ENCODE results near the gene PEX11B.

GRCh38 chr1:145926686-145927062 is 8.2 kb upstream of the PEX11B start:
- TF ChIP-seq TEAD4 (IDR thresholded peaks at IDR 0.05; ENCODE audit: borderline replicate concordance, insufficient read depth) (no peak), EZH2phosphoT487 (IDR thresholded peaks at IDR 0.05; ENCODE audit: borderline replicate concordance, low read depth) (no peak), POLR2AphosphoS5 (IDR thresholded peaks at IDR 0.05; ENCODE audit: low read depth, low read length) (no peak), MEF2A (IDR thresholded peaks at IDR 0.05; ENCODE audit: borderline replicate concordance, low read depth) (no peak), CTCF (IDR thresholded peaks at IDR 0.05) (no peak), FOXM1 (IDR thresholded peaks at IDR 0.05; ENCODE audit: low read depth) (no peak), ELF1 (IDR thresholded peaks at IDR 0.05) (no peak), RAD21 (IDR thresholded peaks at IDR 0.05; ENCODE audit: low read length) (no peak)
